Measurements from ENCODE around the gene ZMAT5.

ZMAT5 gene

DNA sequence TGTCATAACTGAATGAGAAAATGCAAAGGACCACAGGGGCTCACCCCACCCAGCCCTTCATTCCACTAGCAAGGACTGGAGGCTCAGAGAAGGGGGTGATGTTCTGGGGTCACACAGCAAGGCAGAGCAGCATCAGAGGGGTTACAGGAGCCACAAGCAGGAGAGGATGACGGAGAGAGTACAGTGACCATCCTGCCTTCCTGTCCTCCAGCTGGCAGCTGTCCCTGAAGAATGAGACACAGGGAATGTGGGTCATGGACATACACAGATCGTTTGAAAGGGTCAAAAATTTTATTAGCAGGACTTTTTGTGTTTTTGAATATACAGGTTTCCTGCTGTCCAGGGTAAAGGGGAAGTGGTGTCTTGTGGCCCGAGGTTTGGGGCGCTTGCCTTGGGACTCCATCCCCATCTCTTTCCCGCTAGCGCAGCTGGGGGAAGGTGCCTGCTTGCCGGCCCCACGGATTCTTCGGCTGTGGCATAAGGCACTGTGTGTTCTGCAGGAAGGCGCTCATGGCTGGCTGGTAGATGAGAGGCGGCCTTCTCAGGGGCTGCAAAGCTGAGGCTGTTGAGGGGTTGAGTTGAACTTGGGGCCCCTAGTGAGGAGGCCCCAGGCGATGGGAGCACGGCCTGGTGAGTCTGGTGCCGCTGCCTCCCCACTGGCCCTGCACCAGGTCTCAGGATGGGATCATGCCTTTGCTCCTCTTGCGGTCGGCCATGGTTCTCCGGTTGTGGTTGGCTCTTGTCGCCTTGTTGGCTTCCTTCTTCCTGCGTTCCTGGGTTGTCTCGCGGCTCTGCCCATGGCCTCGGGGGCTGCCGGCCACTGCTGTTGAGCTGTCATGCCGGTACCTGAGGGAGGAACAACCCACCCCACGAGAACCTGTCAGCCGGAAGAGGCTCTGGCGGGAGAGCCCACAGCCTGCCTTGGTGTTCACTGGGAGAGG is 21.8 kb upstream of the ZMAT5 start:
- TF ChIP-seq CTCF (IDR thresholded peaks at IDR 0.05; ENCODE audit: insufficient read depth, low read depth, low read length, missing control alignments): no peak
- no peak for DNase-seq (ENCODE audit: low read depth)
- no peak overlapping the region for H3K4me3 ChIP-seq (ENCODE audit: low read depth, low read length)

DNA sequence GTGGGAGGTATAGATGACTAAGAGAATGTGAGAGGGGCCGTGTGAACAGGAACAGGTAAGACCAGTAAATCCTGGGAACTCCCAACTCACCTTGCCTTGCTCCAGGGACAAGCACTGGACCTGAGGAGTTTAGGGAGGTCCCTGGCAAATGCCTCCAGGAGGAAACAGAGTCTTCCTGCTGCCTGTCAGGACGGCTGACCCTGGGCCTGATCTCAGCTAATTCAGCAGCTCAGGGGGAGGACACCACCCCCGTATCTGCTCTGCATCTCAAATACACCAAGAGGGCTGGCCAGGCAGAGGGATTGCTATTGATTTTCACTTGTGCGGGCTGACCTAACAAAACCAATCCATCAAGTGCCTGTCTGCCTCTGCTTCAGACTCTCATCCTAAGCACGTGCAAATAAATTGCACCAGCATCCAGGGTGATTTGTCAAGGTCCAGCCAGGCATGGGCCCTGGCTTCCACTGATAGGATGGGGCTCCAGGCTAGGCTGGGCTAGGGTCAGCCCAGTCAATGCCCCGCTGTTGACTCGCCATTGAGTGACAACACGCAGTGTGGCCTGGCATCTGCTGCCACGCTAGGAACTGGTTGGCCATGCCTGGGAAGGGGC is 20.7 kb upstream of the ZMAT5 start:
- H3K4me3 ChIP-seq (ENCODE audit: low read depth, low read length): no peak overlapping the region

GRCh38 chr22:29786031-29786430 is 19.2 kb upstream of the ZMAT5 start:
- no peak for DNase-seq (ENCODE audit: low read depth)
- no peak overlapping the region for H3K4me3 ChIP-seq (ENCODE audit: low read depth, low read length)
- TF ChIP-seq CTCF (IDR thresholded peaks at IDR 0.05; ENCODE audit: insufficient read depth, low read depth, low read length, missing control alignments): no peak

More for the DNA sequence above, 20.7 kb upstream of the ZMAT5 start:
- no peak for DNase-seq (ENCODE audit: low read depth)
- no peak for TF ChIP-seq CTCF (IDR thresholded peaks at IDR 0.05; ENCODE audit: insufficient read depth, low read depth, low read length, missing control alignments)

DNA sequence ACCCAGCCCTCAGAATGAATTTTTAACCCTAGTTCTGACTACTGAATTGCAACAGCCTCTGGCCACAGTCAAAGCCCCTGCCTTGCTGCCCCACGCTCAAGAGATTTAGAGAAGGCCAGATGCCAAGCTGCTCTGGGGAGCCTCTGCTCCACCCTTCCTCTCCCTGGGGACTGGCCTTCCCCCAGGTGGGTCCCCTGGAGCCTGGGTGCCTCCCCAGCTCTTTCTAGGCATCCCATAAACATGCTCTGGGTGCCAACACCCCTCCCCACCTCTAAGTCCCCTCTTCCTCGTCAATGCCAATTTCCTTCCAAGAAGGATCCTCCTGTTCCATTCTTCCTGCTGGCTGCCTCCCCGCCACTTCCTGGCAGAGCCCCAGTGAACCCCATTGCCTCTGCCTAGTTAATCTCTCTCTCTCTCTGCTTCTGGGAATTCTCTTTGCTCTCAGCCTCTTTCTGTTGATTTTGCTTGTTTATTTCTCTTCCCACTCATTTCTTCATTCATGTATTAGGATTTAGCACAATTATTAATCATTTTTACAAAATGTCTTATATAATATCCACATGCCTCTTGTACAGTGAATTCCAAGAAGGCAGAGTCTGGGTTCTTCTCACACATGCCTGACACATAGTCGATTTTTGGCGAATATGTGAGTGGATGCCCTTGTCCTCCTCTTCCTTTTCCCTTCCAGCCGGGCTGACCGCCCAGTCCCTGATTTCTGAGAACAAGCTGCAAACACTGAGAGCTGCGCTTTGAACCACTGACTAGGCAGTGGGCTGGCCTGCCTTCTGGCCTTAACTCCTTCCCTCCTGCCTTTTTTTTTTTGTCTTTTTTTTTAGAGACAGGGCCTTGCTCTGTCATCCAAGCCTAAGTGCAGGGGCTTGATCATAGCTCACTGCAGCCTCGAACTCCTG is 17.9 kb upstream of the ZMAT5 start:
- no peak for TF ChIP-seq CTCF (IDR thresholded peaks at IDR 0.05; ENCODE audit: insufficient read depth, low read depth, low read length, missing control alignments)
- DNase-seq (ENCODE audit: low read depth): no peak
- no peak overlapping the region for H3K4me3 ChIP-seq (ENCODE audit: low read depth, low read length)

GRCh38 chr22:29782061-29782845 is 15.4 kb upstream of the ZMAT5 start:
- no peak for TF ChIP-seq CTCF (IDR thresholded peaks at IDR 0.05; ENCODE audit: insufficient read depth, low read depth, low read length, missing control alignments)
- H3K4me3 ChIP-seq (ENCODE audit: low read depth, low read length): no peak overlapping the region
- DNase-seq (ENCODE audit: low read depth): no peak
